GM23248 (cell line): Measurements from ENCODE around the gene THADA.

ENCODE experiments used
- EZH2 ChIP-seq: fragments of 200-600 bp; sonication (generic); IDR thresholded peaks from 2 replicates; pipeline ENCODE4 v1.6.1; 2018; ENCODE audit warnings: antibody characterized with exemption, mild to moderate bottlenecking; ENCODE audit not compliant: insufficient read depth, poor library complexity, severe bottlenecking
- EZH2phosphoT487 ChIP-seq: fragments of 200-600 bp; sonication (generic); IDR thresholded peaks from 2 replicates; pipeline ENCODE4 v1.6.1; 2018; ENCODE audit warnings: antibody characterized with exemption, moderate library complexity, mild to moderate bottlenecking, low read depth; ENCODE audit not compliant: insufficient read depth

- TF ChIP-seq EZH2 (no peak), EZH2phosphoT487 (no peak)
Observed at GRCh38 chr2:43465234-43465633, 130.6 kb downstream of the THADA start.
